ENCODE measurements around the gene SORCS2.

GRCh38 chr4:7767966-7768365, 575.6 kb downstream of the SORCS2 start:
- TF ChIP-seq, protein P1, sequence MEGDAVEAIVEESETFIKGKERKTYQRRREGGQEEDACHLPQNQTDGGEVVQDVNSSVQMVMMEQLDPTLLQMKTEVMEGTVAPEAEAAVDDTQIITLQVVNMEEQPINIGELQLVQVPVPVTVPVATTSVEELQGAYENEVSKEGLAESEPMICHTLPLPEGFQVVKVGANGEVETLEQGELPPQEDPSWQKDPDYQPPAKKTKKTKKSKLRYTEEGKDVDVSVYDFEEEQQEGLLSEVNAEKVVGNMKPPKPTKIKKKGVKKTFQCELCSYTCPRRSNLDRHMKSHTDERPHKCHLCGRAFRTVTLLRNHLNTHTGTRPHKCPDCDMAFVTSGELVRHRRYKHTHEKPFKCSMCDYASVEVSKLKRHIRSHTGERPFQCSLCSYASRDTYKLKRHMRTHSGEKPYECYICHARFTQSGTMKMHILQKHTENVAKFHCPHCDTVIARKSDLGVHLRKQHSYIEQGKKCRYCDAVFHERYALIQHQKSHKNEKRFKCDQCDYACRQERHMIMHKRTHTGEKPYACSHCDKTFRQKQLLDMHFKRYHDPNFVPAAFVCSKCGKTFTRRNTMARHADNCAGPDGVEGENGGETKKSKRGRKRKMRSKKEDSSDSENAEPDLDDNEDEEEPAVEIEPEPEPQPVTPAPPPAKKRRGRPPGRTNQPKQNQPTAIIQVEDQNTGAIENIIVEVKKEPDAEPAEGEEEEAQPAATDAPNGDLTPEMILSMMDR (IDR thresholded peaks at IDR 0.05) = no peak
- no peak for TF ChIP-seq POLR2A (IDR thresholded peaks at IDR 0.05)

Measured in right lobe of liver (tissue), 4 donors.